ENCODE measurements around the gene KIAA0930.

GRCh38 chr22:45171830-45172229 is 68.9 kb downstream of the KIAA0930 start:
- no peak for TF ChIP-seq EZH2 (IDR thresholded peaks at IDR 0.05; ENCODE audit: insufficient read depth, poor library complexity, severe bottlenecking)
- no peak for TF ChIP-seq EZH2phosphoT487 (IDR thresholded peaks at IDR 0.05; ENCODE audit: insufficient read depth, low read depth)

Data from GM23248 (cell line).